Ascending aorta (tissue), 2 donors: ENCODE results near the gene CCDC112. TPM values are rescaled to one million over a fixed set of nuclear protein-coding genes. Genes with fewer than 3 reads are reported as not detected.
"Not testable (repeated sequence)": the region's sequence is repeated elsewhere in the genome, so short reads cannot be mapped to it uniquely, and the experiment has no call there.

ENCODE experiments used
- DNase-seq, 2 donors: peaks; one replicate each; pipeline ENCODE4 v3.0.0-alpha.2; 2019; ENCODE audit warnings: low spot score in 2 of 2
- H3K27ac ChIP-seq, 2 donors: fragments of 200-600 bp; sonication (generic); one replicate each; pipeline ENCODE4 v1.5.1; 2016 to 2017; ENCODE audit warnings: mild to moderate bottlenecking in 1 of 2
- H3K27me3 ChIP-seq: fragments of 200-600 bp; sonication (generic); one replicate; pipeline ENCODE4 v1.5.1; 2017
- H3K36me3 ChIP-seq, 2 donors: fragments of 200-600 bp; sonication (generic); one replicate each; pipeline ENCODE4 v1.5.1; 2016
- H3K4me1 ChIP-seq, 2 donors: fragments of 200-600 bp; sonication (generic); one replicate each; pipeline ENCODE4 v1.5.1; 2016 to 2017; ENCODE audit warnings: mild to moderate bottlenecking in 1 of 2
- H3K4me3 ChIP-seq, 2 donors: fragments of 200-600 bp; sonication (generic); one replicate each; pipeline ENCODE4 v1.5.1; 2016 to 2017; ENCODE audit warnings: mild to moderate bottlenecking in 1 of 2
- H3K9me3 ChIP-seq, 2 donors: fragments of 200-600 bp; sonication (generic); one replicate each; pipeline ENCODE4 v1.5.1; 2016
- CTCF ChIP-seq, 3 experiments: fragments of 200-600 bp in 2 of 3; fragments of 450-650 bp in 1 of 3; sonication (generic) in 2 of 3; IDR thresholded peaks; one replicate each; pipeline ENCODE4 v1.5.1; 2016 to 2019; ENCODE audit warnings: antibody characterized with exemption in 3 of 3, mild to moderate bottlenecking in 1 of 3, moderate library complexity in 1 of 3
- intact Hi-C: fragments of 100-400 bp; cut with DNase I; formaldehyde crosslinking; loops from one replicate; pipeline ENCODE4 v1.15.1; 2023
- total RNA-seq: library from RNA; depleted of rRNA; stranded (reverse); fragments of >200 nt; gene quantifications from one replicate; pipeline ENCODE4 v1.1.0, GENCODE V29; 2016

The CCDC112 gene
- total RNA-seq, 1 donor from 2014 or later, result 10.4 TPM

DNA sequence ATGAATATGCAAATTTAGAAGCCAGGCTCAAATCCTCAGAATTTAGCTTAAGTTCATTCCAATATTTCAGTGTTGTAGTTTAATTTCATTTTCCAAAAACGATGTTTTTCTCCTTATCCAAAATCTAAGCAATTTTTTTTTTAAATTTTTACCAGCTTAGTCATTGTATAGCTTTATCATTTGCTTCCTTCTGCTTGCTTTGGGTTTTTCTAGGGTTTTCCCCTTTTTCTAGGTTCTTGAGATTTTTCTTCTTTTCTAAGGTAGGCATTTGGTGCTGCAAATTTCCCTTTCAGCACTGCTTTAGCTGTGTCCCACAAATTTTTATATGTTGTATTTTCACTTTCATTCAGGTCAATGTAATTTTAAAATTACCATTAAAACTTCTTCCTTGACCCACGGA is 34.4 kb upstream of the CCDC112 start:
- intact Hi-C loops, result no loop called here
- TF ChIP-seq CTCF (IDR thresholded peaks at IDR 0.05), result no peak
- H3K36me3 ChIP-seq, result no peaks in the 10 kb centered on the region
- no peak overlapping the region for H3K4me3 ChIP-seq
- H3K27me3 ChIP-seq, result no peaks in the 10 kb centered on the region
- no peaks in the 10 kb centered on the region for H3K9me3 ChIP-seq
- H3K4me1 ChIP-seq, result no peaks in the 10 kb centered on the region
- DNase-seq, result no peak
- H3K27ac ChIP-seq, result no peak overlapping the region

- no peaks in the 10 kb centered on the region for H3K9me3 ChIP-seq
- H3K4me3 ChIP-seq, result no peak overlapping the region
- no peaks in the 10 kb centered on the region for H3K4me1 ChIP-seq
- H3K36me3 ChIP-seq, result no peaks in the 10 kb centered on the region
- no peaks in the 10 kb centered on the region for H3K27me3 ChIP-seq
- no peak for DNase-seq
- TF ChIP-seq CTCF (IDR thresholded peaks at IDR 0.05), result no peak
- H3K27ac ChIP-seq, result no peak overlapping the region
- intact Hi-C loops, result no loop called here
These were observed 33.0 kb upstream of the CCDC112 start for GRCh38 chr5:115329475-115329874.

DNA sequence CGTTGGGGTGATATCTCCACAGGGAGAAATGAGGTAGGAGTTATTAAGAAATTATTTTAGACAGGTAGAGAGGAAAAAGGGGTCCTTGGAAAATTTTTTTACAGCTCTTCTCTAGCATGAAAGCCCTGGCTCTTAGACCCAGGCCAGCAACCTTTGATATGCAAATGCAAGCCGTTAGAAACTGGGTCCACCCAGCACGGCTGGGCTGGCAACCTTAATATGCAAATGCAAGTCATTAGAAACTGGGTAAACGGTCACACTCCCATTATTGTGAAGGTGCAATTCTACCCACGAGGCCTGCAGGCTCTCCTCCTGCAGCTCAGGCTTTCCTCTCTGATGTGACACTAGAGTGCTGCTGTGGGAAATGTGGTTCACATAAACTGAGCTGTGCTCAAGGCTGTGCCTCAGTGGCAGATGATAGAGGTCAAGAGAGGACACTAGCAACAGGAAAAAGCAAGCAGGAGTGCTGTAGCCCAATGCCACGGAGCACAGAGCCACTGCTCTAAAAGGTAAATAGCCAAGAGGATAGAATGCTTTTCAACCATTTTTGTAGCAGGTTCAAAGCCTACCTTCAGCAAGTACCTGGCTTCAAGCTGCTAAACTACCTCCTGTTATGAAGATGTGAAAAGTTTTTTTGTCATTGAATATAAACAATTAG is 32.3 kb upstream of the CCDC112 start:
- not testable (repeated sequence) for H3K9me3 ChIP-seq, H3K27ac ChIP-seq

DNA sequence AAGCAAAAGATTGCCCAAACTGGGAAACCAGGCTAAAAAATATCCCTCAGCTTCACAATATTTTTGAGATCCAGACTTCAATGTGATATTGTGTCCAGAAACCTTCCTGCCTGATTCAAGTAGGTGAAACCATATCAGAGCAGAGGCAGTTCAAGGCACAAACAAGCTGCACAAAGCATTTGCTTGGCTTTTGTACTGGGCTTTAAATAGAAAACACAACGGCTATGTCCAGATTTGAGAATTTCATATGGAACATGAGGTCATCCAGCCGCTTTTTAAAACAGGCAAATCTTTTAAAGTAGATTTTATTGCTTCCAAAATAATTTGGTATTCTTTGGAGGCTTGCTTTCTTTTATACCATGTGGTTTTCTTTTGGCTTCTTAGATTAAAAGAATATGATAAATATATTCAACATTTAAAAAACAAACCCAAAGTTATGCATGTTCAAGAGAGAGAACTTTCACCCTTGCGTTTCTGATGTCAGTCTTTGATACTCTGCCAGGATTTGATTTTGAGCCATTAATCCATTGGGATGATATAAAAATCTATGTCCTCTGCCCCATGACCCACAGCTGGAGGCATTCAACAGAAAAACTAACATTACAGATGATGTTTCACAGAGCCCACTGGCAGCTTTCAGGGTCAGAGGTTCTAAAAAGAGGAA is 29.0 kb upstream of the CCDC112 start:
- H3K4me3 ChIP-seq, result no peak overlapping the region
- no peak for DNase-seq
- no peaks in the 10 kb centered on the region for H3K27me3 ChIP-seq
- H3K4me1 ChIP-seq, result no peaks in the 10 kb centered on the region
- no peak for TF ChIP-seq CTCF (IDR thresholded peaks at IDR 0.05)
- no peaks in the 10 kb centered on the region for H3K9me3 ChIP-seq
- no peak overlapping the region for H3K27ac ChIP-seq
- intact Hi-C loops, result no loop called here
- H3K36me3 ChIP-seq, result no peaks in the 10 kb centered on the region

More for the DNA sequence above, 32.3 kb upstream of the CCDC112 start:
- intact Hi-C loops, H3K4me1 ChIP-seq, H3K27me3 ChIP-seq, H3K4me3 ChIP-seq, H3K36me3 ChIP-seq, DNase-seq: not testable (repeated sequence)

DNA sequence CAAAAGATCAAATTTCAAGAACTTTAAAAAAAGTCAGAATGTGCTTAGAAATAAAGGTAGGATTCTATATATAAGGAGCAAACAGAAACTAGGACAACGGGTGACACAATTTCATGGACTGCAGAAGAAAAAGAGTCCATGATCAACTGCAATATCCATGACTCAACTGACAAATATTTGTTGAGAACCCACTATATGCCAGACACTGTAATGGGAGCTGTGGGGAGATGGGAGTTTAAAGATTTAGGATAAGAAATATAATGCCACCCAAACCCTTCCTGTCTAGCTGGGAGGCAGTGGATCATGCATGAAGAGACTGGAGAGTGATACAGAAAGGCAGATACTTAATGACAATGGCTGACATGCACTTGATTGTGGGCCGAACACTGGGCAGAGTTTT is 27.6 kb upstream of the CCDC112 start:
- intact Hi-C loops, result no loop called here
- Histone ChIP-seq H3K9me3 (no peaks in the 10 kb centered on the region), H3K4me3 (no peak overlapping the region), H3K36me3 (no peaks in the 10 kb centered on the region), H3K27ac (no peak overlapping the region), H3K4me1 (no peaks in the 10 kb centered on the region), H3K27me3 (no peaks in the 10 kb centered on the region)
- no peak for DNase-seq
- TF ChIP-seq CTCF (IDR thresholded peaks at IDR 0.05), result no peak

- Histone ChIP-seq H3K9me3 (no peaks in the 10 kb centered on the region), H3K4me1 (no peaks in the 10 kb centered on the region), H3K36me3 (no peaks in the 10 kb centered on the region), H3K4me3 (no peak overlapping the region), H3K27me3 (no peaks in the 10 kb centered on the region), H3K27ac (no peak overlapping the region)
- no peak for TF ChIP-seq CTCF (IDR thresholded peaks at IDR 0.05)
- intact Hi-C loops, result no loop called here
- no peak for DNase-seq
These were observed 26.3 kb upstream of the CCDC112 start for GRCh38 chr5:115322729-115323128.
